ENCODE measurements around the gene BCLAF3.

BCLAF3 gene

DNA sequence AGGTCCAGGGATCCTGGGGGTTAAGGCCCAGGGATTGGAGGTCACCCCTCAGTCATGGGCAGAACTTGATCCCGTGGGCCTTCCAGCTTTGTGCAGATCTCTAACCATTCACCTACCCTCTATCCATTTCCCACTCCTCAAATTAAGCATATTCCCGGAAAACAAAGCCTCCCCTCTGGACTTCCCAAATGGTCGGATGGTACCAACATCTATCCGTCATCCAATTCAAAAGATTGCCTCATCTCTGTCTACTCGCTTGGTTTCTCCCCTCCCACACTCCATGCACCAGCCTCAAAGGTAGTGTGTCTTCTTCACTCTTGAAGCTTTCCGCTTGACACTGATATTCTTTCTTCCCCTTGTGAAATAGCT is 473 bp upstream of the BCLAF3 start (continued):
- TF ChIP-seq ZNF184 (tag by site-specific recombination; IDR thresholded peaks at IDR 0.05): no peak
- TF ChIP-seq ZFHX2 (tag by site-specific recombination; conservative IDR thresholded peaks at IDR 0.05): no peak
- TF ChIP-seq SP2 (tag by site-specific recombination; IDR thresholded peaks at IDR 0.05): peak; percentile 43
- TF ChIP-seq ZNF514 (tag by site-specific recombination; IDR thresholded peaks at IDR 0.05): no peak
- TF ChIP-seq ZBTB8A (tag by site-specific recombination; IDR thresholded peaks at IDR 0.05): peak; percentile 8
- TF ChIP-seq, protein P1, sequence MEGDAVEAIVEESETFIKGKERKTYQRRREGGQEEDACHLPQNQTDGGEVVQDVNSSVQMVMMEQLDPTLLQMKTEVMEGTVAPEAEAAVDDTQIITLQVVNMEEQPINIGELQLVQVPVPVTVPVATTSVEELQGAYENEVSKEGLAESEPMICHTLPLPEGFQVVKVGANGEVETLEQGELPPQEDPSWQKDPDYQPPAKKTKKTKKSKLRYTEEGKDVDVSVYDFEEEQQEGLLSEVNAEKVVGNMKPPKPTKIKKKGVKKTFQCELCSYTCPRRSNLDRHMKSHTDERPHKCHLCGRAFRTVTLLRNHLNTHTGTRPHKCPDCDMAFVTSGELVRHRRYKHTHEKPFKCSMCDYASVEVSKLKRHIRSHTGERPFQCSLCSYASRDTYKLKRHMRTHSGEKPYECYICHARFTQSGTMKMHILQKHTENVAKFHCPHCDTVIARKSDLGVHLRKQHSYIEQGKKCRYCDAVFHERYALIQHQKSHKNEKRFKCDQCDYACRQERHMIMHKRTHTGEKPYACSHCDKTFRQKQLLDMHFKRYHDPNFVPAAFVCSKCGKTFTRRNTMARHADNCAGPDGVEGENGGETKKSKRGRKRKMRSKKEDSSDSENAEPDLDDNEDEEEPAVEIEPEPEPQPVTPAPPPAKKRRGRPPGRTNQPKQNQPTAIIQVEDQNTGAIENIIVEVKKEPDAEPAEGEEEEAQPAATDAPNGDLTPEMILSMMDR (tag by site-specific recombination; IDR thresholded peaks at IDR 0.05): peak; percentile 6; the same call in 1 of the 2 replicates
- TF ChIP-seq PATZ1 (tag by site-specific recombination; IDR thresholded peaks at IDR 0.05): 0 out of 2 replicates have a peak, but pooled peaks have one; percentile 8
- TF ChIP-seq MEIS1 (CRISPR knock-in tag; IDR thresholded peaks at IDR 0.05; ENCODE audit: borderline replicate concordance): no peak
- no peak for TF ChIP-seq ZNF626 (tag by site-specific recombination; IDR thresholded peaks at IDR 0.05)
- TF ChIP-seq KLF1 (tag by site-specific recombination; IDR thresholded peaks at IDR 0.05): no peak
- no peak for TF ChIP-seq ZNF768 (tag by site-specific recombination; IDR thresholded peaks at IDR 0.05)
- TF ChIP-seq ZNF311 (tag by site-specific recombination; IDR thresholded peaks at IDR 0.05; ENCODE audit: borderline replicate concordance): no peak
- peak; percentile 16 for TF ChIP-seq SP3 (tag by site-specific recombination; IDR thresholded peaks at IDR 0.05)
- TF ChIP-seq ZNF335 (tag by site-specific recombination; conservative IDR thresholded peaks at IDR 0.05): peak; percentile 52
- TF ChIP-seq ZNF155 (tag by site-specific recombination; IDR thresholded peaks at IDR 0.05): no peak
- peak; percentile 31; the same call in 1 of the 2 replicates for TF ChIP-seq ZXDB (tag by site-specific recombination; IDR thresholded peaks at IDR 0.05)

- TF ChIP-seq, protein P1 (tag by site-specific recombination; IDR thresholded peaks at IDR 0.05): 0 out of 2 replicates have a peak, but pooled peaks have one; percentile 21
- TF ChIP-seq ZBTB48 (tag by site-specific recombination; IDR thresholded peaks at IDR 0.05) (0 out of 2 replicates have a peak, but pooled peaks have one; percentile 46), ZBTB8A (tag by site-specific recombination; IDR thresholded peaks at IDR 0.05) (peak; percentile 21; the same call in 1 of the 2 replicates), ZNF76 (tag by site-specific recombination; IDR thresholded peaks at IDR 0.05; ENCODE audit: borderline replicate concordance, low read depth) (no peak)
Observed at GRCh38 chrX:19990151-19990555, 708 bp downstream of the BCLAF3 start.

More at GRCh38 chrX:19990151-19990555, 708 bp downstream of the BCLAF3 start:
- Histone ChIP-seq H3K27ac (ENCODE audit: extremely low read depth, low read depth, low read length) (0 out of 2 replicates have a peak overlapping the region, but pooled peaks have one; percentile 28), H3K36me3 (ENCODE audit: control insufficient read depth in 2 of 2, insufficient read depth in 1 of 2, low read length in 2 of 2) (peaks cover 0 to 2% of the 10 kb centered on the region in 2 experiments; a peak in 2 of 3 replicates), H3K9me3 (ENCODE audit: control insufficient read depth, insufficient read depth, low read depth, low read length) (no peaks in the 10 kb centered on the region), H3K4me3 (ENCODE audit: low read depth, low read length) (peak overlapping the region; percentile 59), H3K4me1 (ENCODE audit: control insufficient read depth, insufficient read depth, low read length) (no peaks in the 10 kb centered on the region; the same call in 1 of the 2 replicates)
- ChIA-PET POLR2A (no interaction called here), CTCF (no interaction called here)
